Retina (tissue), 1 donor: ENCODE data around the gene NFAT5.
"Not testable (repeated sequence)": the region's sequence is repeated elsewhere in the genome, so short reads cannot be mapped to it uniquely, and the experiment has no call there.

ENCODE experiments used
- DNase-seq: peaks from one replicate; pipeline ENCODE4 v3.0.0-alpha.2; 2016

NFAT5 gene

GRCh38 chr16:69555867-69556266, 9.9 kb upstream of the NFAT5 start:
- no peak for DNase-seq

DNA sequence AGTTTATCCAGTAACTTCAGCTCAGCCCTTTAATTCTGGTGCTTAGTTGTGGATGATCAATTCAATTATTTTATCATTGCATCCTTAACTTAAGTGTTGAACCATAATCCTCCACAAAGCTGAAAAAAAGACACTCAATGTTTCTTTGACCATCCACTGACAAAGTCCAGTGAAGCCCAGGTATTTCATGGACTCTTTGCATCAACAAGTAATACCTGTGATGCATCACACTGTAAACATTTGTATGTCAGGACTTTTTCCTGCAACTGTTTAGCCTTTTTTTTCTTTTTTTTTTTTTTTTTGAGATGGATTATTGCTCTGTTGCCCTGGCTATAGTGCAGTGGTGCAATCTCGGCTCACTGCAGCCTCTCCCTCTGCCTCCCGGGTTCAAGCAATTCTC, 6.6 kb upstream of the NFAT5 start:
- DNase-seq, result no peak

DNA sequence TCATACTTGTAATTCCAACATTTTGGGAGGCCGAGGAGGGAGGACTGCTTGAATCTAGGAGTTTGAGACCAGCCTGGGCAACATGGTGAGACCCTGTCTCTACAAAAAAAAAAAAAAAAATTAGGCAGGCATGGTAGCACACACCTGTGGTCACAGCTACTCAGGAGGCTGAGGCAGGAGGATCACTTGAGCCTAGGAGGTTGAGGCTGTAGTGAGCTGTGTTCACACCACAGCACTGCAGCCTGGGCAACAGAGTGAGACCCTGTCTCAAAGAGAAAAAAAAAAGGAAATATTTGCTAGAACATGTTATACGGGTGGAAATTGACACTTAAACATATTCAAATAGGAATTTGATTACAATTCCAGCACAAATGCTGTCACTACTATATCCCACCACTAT, 4.4 kb upstream of the NFAT5 start:
- DNase-seq, result not testable (repeated sequence)

- DNase-seq, result no peak
Observed at GRCh38 chr16:69561901-69562300, 3.9 kb upstream of the NFAT5 start.

DNA sequence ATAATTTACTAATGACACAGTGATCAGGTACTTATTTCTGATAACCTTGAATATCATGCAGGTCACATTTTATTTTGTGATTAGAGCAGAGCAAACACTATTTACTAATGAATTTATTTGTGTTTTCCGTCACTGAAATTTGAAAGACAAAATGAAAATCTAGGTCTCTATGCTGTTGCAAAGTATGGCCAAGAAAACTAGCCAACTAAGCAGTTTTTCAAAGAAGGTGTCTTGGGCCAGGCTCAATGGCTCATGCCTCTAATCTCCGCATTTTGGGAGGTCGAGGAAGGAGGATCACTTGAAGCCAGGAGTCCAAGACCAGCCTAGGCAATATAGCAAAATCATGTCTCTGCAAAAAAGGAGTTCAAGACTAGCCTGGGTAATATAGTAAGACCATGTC, 3.0 kb upstream of the NFAT5 start:
- no peak for DNase-seq

GRCh38 chr16:69563605-69564580, 1.9 kb upstream of the NFAT5 start:
- DNase-seq, result peak; percentile 39

- no peak for DNase-seq
Observed at GRCh38 chr16:69564845-69565670, 708 bp upstream of the NFAT5 start.

DNA sequence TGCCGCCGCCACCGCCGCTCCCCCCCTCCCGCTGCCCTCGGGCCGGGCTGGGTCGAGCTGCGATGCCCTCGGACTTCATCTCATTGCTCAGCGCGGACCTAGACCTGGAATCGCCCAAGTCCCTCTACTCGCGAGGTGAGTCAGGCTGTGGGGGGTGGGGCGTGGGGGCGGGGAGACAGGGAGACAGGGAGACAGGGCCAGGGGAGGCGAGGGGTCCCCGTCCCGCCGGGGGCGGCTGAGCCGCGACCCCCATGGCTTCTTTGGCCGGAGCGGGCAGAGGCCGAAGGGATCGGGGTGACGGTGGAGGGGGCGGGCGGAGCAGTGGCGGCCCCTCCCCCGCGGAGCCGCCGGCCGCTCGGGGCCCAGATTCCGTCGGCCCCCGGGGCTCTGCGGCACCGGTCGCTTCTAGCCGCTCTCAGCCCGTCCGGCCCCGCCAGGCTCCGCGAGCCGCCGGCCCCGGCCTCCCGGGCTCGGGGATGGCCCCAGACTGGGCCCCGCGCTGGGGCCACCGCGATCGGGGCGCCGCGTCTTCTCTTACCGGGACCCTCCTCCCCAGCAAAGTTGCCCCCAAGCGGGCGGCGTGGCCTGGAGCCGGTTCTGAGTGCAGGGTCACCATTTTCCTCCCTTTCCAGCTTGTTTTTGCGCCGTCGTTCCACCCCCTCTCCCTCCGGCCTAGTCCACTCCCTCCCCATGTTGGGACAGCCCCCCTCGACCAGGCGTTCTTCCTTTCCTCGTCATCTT, 644 bp downstream of the NFAT5 start:
- peak; percentile 71 for DNase-seq

GRCh38 chr16:69566981-69567680, 1.4 kb downstream of the NFAT5 start:
- peak; percentile 68 for DNase-seq

DNA sequence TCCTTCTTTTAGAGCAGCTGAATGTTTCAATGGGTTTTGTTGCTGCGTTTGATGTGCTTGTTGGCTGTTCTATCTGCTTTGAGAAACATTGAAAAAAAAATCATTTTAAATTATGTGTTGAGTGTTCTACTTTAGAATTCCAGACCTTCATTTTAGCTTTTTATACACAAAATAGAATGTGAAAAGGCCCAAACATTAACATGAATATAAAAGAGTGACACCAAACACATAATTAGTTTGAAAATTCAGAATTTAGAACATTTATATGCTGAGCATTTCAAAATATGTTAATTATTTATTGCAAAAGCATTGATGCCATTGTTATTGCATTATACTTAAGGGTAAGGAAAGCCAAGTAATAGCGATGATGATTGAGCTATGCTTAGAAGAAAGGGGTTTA, 2.9 kb downstream of the NFAT5 start:
- DNase-seq, result no peak

DNA sequence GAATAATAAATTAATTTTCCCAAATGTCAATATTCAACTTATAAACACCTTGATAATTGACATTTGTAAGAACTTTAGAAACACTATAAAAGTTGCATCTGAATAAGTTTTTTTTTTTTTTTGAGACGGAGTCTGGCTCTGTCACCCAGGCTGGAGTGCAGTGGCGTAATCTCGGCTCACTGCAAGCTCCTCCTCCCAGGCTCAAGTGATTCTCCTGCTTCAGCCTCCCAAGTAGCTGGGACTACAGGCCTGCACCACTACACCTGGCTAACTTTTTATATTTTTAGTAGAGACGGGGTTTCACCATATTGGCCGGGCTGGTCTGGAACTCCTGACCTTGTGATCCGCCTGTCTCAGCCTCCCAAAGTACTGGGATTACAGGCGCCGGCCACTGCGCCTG, 13.0 kb downstream of the NFAT5 start:
- DNase-seq, result not testable (repeated sequence)

- DNase-seq, result no peak
Observed at GRCh38 chr16:69579783-69580481, 14.2 kb downstream of the NFAT5 start.

- no peak for DNase-seq
Observed at GRCh38 chr16:69581297-69581696, 15.5 kb downstream of the NFAT5 start.

- DNase-seq, result not testable (repeated sequence)
Observed at GRCh38 chr16:69584493-69584892, 18.7 kb downstream of the NFAT5 start.

- DNase-seq, result no peak
Observed at GRCh38 chr16:69589434-69590269, 23.9 kb downstream of the NFAT5 start.

GRCh38 chr16:69590590-69590989, 24.8 kb downstream of the NFAT5 start:
- DNase-seq, result no peak

DNA sequence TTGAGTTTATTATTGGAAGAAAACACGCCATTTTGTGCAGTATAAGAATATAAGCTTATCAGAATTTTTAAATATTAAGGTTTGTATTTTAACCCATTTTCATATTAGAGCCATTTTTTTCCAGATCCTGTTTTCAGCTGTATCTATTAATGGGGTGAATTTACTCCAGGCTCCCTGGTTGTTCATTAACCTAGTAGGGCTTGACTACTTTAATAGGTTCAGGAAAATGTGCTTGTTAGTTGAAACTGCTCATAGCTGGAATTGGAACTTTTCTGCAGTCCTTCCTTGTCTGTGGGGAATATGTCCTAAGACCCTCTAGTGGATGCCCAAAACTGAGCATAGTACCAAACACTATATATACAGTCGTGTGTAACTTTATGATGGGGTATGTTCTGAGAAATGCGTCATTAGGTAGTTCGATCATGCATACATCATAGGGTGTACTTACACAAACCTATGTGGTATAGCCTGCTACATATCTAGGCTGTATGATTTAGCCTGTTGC, 28.0 kb downstream of the NFAT5 start:
- DNase-seq, result no peak

DNA sequence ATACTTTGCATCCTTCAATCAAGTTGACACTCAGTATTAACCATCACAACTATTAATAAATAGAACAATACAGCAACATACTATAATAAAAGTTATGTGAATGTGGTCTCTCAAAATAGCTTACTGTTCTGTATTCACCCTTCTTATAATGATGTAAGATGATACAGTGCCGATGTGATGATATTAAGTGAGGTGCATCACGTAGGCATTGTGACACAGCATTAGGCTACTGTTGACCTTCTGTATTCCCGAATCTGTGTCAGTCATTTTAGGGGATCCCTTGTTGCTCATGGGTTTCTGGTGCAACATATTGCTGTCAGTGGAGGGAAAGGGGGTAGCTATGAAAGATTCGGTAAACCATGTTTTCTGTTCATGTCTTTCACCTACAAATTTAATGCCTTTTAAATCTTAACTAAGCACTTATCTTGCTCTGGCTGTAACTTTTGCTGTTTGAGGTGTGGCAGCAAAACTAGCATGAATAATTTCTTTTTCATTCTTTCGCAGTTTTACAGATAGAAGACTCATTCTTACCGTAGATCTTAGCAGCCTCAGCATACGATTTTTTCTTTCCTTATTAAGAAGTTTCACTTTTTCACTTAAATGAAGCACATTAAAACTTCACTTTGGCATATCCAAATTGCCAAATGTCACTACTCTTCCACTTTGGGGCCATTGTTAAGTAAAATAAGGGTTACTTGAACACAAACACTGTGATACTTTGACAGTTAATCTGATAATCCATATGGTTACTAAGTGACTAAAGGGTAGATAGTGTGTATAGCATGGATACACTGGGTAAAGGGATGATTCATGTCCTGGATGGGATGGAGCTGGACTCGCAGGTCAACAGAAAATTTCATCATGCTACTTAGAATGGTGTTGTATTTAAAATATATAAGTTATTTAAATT, 29.6 kb downstream of the NFAT5 start:
- DNase-seq, result no peak

DNA sequence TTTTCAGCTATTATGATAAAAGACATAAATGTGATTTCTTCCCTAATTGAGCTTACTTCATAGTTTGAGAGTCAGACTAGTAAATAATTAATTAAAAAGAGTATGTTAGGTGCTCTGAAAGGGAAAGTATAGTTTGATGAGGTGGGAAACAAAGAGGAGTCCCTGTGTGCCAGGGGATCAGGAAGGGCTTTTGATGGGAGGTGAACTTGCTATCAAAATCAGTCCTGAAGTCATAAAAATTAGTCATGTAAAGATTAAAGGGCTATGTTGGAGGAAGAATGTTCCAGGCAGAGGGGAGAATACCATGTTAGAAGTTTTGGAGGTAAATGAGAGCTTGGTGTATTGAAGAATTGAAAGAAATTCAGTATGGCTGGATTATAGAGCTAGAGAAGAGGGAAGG, 31.0 kb downstream of the NFAT5 start:
- no peak for DNase-seq
